HG02938 (cell line): ENCODE measurements around the gene CAVIN1.
"Not testable (repeated sequence)": the region's sequence is repeated elsewhere in the genome, so short reads cannot be mapped to it uniquely, and the experiment has no call there.

Experiments used
- ATAC-seq: cut with Tn5 transposase; IDR thresholded peaks from one replicate; pipeline ENCODE4 v1.9.1; 2021; ENCODE audit warnings: mild to moderate bottlenecking, moderate library complexity; ENCODE audit not compliant: unreplicated experiment

Gene CAVIN1

DNA sequence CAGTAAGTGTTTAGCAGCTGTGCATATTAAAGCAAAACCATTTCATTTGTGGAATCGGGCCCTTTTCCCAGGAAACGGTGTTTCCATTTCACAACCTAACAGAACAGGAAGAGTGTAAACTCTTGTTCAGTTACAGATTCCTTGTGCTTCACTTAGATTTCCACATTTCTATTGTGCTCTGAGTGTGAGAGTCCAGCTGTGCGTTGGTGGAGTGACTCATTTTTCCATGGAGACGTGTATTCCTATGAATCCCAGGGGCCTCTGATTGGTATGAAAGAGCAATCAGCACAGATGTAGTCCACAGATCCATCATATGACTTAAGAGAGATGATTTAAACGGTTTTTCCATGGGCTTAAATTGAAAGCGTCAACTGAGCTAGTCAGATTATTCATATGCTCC lies 13.3 kb upstream of the CAVIN1 start:
- ATAC-seq = no peak

DNA sequence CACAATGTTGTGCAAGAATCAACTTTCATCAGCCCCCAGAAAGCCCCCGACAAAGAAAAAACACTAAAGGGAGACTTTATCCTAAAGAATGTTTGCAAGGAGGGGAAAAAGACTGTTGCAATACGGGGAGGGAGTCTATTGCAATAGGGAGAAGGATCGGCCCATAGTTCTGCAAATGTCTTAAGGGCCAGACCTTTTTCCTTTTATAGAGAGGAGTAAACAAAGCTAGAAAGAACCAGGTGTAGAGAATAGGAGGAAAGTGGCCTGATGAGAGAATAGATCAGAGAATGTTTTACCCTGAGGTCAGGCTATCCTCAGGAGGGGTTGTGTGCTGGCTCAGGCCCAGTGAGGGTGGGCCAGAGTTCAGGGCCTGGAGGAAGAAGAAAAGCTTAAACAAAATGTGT lies 8.7 kb upstream of the CAVIN1 start:
- ATAC-seq = no peak

DNA sequence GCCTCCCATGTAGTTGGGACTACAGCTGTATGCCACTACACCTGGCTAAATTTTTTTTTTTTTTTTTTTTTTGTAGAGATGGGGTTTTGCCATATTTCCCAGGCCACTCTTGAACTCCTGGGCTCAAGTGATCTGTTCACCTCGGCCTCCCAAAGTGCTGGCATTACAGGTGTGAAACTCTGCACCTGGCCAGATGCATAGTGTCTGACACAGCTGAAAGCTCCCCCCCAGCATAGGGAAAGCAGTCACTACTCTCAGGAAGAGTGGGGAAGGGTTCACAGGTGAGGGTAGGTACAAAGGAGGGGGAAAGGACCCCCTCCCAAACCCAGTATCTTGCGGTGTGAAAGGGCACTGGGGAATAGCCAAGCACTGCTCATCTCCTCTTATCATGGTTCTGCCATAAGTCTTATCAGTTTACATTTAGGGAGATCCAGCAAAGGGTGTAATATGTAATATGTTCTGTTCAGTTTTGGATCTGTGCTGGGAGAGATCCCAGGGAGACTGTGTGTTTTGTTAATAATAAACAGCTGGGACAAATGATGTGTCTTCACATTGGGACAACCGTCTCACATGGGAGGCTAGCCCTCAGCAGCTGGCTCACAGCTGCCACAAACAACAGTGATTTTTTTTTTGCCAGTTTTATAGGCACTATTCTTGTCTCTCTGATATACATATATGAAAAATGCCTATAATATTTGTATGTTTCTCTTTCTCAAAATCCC lies 6.8 kb upstream of the CAVIN1 start:
- no peak for ATAC-seq

- no peak for ATAC-seq
Measured at GRCh38 chr17:42428141-42428944, 5.3 kb upstream of the CAVIN1 start.

GRCh38 chr17:42424991-42425610 lies 2.0 kb upstream of the CAVIN1 start:
- no peak for ATAC-seq

DNA sequence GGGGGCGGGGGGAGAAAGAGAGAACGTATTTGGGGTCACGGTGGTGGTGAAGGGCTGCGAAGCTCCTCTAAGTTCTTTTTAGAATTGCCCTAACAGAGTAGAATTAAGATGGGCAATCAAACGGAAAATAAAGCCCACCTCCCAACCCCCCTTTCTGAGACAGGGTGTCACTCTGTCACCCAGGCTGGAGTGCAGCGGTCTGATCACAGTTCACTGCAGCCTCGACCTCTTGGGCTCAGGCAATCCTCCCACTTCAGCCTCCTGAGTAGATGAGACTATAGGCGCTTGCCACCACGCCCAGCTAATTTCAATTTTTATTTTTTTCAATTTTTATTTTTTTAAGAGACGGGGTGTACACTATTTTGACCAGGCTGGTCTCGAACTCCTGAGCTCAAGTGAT lies 710 bp upstream of the CAVIN1 start:
- no peak for ATAC-seq

GRCh38 chr17:42422412-42422957 lies 571 bp downstream of the CAVIN1 start:
- no peak for ATAC-seq

DNA sequence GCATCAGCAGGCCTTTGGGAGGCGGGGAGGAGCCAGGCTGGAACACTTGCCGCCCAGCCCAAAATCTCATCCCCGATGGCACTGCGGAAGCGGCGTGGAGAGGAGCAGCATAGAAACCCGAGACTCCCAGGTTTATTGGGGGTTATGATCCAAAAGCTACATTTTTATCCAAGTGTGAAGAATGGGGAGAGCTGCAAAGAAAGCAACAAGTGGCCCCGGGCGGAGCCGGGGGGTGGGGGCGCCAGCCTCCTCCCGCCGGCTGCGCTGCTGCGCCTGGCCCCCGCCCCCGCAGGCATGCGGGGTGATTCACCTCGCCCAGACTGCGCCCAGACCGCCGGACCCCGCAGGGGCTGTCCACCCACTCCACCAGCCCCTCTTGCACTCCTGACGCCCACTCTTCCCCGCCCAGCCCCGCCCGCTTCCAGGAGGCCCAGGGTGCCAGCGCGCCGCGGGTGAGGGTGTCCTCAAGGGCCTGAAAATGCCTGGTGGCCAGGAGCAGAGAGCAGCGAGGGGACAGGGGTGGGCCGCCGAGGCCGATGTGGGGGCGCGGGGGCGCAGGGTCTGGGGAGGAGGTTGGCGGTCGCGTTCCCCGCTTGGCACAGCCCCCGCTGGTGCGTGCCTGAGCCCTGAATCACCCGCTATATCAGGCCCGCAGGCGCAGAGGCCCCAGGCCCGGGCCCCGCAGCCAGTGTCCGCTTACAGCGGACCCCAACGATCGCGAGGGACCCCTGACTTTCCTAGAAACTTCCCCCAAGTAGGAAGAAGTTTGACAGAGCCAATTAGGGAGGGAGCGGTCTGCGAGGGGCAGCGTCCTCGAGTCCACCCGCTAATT lies 1.3 kb downstream of the CAVIN1 start:
- ATAC-seq = no peak

DNA sequence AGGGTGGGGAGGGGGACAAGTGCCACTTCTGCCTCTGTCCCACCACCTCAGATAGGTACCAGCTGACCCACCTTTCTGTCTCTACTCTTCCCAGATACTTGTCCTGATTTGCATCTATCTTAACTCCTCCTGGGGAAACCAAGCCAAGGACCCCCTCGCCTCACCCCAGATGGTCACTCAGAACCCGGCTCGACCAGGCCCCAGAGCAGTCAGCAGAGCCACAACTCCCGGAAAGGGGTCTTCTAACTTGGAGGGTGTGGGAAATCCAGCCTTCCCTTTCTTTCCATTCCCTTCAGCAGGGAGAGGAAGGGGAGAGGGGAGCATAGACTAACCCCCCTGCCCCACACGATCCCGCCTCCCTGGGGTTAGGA lies 1.9 kb downstream of the CAVIN1 start:
- ATAC-seq = no peak

DNA sequence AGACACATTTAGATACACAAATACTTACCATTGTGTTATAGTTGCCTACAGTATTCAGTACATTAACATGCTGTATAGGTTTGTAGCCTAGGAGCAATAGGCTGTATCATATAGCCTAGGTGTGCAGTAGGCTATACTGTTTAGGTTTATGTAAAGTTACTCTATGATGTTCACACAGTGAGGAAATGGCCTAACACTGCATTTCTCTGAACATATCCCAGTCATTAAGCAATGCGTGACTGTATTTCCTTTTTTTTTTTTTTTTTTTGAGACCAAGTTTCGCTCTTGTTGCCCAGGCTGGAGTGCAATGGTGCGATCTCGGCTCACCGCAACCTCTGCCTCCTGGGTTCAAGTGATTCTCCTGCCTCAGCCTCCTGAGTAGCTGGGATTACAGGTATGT lies 5.1 kb downstream of the CAVIN1 start:
- ATAC-seq = not testable (repeated sequence)

- ATAC-seq = no peak
Measured at GRCh38 chr17:42414704-42415409, 8.2 kb downstream of the CAVIN1 start.

DNA sequence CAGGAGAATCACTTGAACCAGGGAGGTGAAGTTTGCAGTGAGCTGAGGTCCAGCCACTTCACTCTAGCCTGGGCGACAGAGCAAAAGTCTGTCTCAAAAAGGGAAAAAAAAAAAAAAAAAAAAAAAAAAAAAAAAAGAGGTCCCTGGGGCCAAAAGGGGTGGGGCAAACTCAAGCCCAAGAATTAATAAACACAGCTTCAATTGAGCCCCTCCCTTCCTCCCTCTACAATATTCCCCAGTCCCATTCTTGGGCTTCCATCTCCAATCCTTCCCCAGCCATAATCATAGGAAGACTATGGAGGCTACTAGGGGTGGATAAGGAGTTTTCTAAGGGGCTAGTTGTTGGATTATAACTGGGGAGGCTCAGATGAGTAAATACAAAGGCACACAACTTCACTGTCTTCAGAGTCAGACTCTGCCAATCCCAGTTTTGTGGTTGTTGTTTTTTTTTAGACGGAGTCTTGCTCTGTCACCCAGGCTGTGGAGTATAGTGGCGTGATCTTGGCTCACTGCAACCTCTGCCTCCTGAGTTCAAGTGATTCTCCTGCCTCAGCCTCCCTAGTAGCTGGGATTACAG lies 9.5 kb downstream of the CAVIN1 start:
- no peak for ATAC-seq

DNA sequence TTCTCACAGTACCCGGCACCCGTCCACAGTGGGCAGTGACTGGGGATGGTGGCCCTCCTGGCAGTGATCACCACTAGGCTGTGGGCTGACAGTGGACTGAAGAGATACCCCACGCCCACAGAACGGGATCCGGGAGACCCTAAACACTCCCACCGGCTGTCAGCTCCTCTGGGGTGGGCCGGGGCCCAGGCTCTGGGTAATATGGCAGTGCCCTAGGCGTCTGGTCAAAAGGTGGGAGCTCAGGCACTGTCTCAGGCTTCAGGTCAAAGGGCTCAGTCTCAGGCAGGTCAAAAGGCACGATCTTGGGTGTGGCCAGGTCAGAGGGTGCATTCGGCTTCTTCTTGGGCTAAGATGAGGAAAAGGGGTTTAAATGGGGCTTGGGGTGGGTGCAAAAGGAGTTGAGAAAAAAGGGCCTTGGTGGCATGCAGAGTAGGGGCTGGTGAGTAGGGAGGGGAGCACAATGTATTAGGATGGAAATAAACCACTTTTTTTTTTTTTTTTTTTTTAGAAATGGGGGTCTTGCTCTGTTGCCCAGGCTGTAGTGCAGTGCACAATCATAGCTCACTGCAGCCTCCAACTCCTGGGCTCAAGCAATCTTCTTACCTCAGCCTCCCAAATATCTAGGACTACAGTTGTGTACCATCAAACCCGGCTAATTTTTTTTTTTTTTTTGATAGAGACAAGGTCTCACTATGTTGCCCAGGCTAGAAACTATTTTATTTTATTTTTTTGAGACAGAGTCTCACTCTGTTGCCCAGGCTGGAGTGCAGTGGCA lies 11.0 kb downstream of the CAVIN1 start:
- no peak for ATAC-seq

DNA sequence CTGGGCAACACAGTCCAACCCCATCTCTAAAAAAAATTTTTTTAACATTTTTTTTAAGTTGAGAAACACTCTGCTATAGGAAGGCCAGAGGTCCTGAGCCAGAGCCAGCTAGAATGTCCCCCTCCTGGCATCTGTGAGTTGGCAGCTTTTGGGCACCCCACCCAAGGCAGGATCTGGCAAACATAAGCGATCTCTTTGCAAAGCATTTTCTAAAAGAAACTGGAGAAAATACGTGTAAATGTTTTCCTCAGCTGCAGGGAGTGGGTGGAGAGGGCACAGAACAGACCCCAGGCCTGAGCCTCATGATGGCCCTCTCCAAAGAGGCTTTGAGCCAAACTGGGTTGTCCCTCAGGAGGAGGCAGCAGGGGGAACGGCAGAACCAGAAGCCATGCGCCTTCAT lies 11.7 kb downstream of the CAVIN1 start:
- ATAC-seq = no peak

DNA sequence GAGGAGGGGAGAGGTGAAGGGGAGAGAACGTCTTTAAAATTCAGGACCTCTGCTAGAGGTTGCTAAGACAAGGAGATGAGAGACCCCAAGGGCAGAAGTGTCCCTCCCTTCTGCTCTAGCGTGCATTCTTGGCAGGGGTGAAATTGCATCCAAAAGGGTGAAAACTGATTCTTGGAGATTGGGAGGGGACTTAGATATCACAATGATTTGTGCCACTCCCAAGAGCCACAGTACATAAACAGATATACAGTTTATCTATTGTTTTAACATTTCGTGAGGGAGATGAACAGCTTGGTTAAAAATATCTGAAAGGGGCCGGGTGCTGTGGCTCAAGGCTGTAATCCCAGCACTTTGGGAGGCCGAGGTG lies 12.8 kb downstream of the CAVIN1 start:
- no peak for ATAC-seq

DNA sequence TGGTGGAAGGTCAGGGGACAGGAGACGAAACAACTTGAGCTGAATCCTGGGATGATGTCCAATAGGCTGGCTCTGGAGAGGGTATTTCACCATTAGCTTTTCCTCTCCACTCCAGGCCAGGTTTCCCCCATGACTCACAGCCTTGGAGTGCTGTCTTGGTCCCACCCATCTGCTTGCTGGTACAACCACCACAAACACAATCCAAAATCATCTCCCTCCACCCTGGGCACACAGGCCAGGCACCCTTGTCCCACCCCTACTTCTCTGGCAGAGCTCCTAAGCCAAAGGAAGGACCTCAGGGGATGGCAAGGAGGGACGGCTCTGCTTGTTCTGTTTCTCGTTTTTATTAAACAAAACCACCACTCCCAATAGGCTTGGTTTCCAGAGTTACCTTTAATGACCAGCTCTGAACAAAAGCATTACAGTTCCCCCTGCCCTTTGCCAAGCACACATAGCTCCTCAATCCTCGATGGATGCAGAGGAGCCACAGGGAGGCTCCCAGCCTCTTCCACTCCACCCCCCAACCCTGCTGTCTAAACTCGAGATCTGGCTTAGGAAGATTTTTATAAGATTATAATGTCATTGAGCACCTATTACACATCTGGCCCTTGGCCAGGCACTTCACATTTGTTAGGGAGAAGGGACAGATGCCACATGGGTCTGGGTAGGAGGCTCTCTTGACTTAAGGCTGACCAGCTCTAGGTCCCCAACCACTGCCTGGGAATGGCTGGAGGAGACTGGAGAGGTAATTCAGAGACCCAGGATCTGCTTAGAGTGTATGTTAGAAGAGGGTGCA lies 13.3 kb downstream of the CAVIN1 start:
- no peak for ATAC-seq

DNA sequence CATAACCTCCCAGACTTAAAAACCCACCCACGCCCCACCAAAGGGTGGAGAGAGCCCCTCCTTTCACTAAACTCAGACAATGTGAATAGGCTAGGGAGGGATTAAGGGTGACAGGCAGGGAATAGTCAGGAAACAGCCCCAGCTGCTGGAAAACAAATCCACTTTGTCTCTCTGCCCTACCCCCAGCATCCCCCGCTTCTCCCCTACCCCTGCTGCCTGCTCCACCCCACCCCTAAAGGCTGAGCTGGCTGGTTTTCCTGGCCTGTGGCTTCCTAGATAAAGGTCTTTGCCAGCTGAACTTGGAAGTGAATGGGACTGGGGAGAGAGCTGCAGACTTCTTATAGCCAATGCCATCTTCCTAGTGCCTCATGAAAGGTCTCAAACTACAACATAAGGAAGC lies 15.0 kb downstream of the CAVIN1 start:
- ATAC-seq = no peak

GRCh38 chr17:42407289-42407836 lies 15.7 kb downstream of the CAVIN1 start:
- ATAC-seq = no peak
